Loucy (cell line): ENCODE data around the gene OBI1.

Source experiments
- EZH2phosphoT487 ChIP-seq: fragments of 200-600 bp; IDR thresholded peaks from 2 replicates; pipeline ENCODE4 v1.6.1; 2018; ENCODE audit warnings: antibody characterized with exemption, mild to moderate bottlenecking, moderate library complexity, borderline replicate concordance
- TF ChIP-seq, protein P1 (sequence below): fragments of 200-600 bp; sonication (generic); conservative IDR thresholded peaks from 2 replicates; pipeline ENCODE4 v1.5.1; 2014; ENCODE audit warnings: mild to moderate bottlenecking, antibody characterized with exemption, low read length

DNA sequence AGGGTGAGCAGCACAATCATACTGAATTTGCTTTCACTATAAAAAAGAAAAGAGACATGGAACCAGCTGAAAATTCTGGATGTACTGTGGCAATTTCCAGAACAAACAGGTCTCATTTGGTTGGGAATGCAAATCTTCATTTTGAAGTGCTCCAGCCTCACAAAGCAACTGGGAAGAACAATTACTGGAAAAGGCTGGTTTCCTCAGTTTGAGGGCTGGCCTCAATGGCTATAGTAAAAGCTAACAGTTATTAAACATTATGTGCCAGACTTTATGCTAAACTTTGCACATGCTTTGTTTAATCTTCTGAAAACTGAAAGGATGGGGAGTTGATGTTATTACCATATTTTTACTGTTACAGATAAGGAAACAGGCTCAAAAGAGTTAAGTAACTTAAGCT is 3.0 kb downstream of the OBI1 start:
- TF ChIP-seq, protein P1, sequence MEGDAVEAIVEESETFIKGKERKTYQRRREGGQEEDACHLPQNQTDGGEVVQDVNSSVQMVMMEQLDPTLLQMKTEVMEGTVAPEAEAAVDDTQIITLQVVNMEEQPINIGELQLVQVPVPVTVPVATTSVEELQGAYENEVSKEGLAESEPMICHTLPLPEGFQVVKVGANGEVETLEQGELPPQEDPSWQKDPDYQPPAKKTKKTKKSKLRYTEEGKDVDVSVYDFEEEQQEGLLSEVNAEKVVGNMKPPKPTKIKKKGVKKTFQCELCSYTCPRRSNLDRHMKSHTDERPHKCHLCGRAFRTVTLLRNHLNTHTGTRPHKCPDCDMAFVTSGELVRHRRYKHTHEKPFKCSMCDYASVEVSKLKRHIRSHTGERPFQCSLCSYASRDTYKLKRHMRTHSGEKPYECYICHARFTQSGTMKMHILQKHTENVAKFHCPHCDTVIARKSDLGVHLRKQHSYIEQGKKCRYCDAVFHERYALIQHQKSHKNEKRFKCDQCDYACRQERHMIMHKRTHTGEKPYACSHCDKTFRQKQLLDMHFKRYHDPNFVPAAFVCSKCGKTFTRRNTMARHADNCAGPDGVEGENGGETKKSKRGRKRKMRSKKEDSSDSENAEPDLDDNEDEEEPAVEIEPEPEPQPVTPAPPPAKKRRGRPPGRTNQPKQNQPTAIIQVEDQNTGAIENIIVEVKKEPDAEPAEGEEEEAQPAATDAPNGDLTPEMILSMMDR: no peak
- no peak for TF ChIP-seq EZH2phosphoT487
